Muscle of leg (tissue), 11 donors: ENCODE results near the gene CANT1. TPM values are rescaled to one million over a fixed set of nuclear protein-coding genes. Genes with fewer than 3 reads are reported as not detected.

Experiments
- DNase-seq: peaks from one replicate; pipeline ENCODE4 v3.0.0; 2013
- H3K27ac ChIP-seq: one replicate; pipeline ENCODE4 v1.5.1; 2013; ENCODE audit warnings: mild to moderate bottlenecking, low read length, control low read depth
- H3K27me3 ChIP-seq: one replicate; pipeline ENCODE4 v1.6.1; 2013; ENCODE audit warnings: low read length; ENCODE audit not compliant: control insufficient read depth, insufficient read depth
- H3K36me3 ChIP-seq: one replicate; pipeline ENCODE4 v1.6.1; 2013; ENCODE audit warnings: low read length; ENCODE audit not compliant: control insufficient read depth, insufficient read depth
- H3K4me1 ChIP-seq: one replicate; pipeline ENCODE4 v1.6.1; 2013; ENCODE audit warnings: low read length; ENCODE audit not compliant: control insufficient read depth, insufficient read depth
- H3K4me3 ChIP-seq: one replicate; pipeline ENCODE4 v1.5.1; 2013; ENCODE audit warnings: low read length, control low read depth
- H3K9me3 ChIP-seq: replicated peaks from 2 replicates; pipeline ENCODE4 v1.6.1; 2013; ENCODE audit warnings: low read depth, low read length; ENCODE audit not compliant: control insufficient read depth
- WGBS: methylation state at CpG from one replicate; pipeline ENCODE4 v1.1.5; 2013; ENCODE audit warnings: missing lambda C conversion rate; ENCODE audit not compliant: insufficient coverage; 5-methylcytosine and 5-hydroxymethylcytosine counted together
- polyA plus RNA-seq, 8 donors: library from polyadenylated mRNA; unstranded; fragments of 120-200 nt; gene quantifications; one replicate each; pipeline versions ENCODE4 v1.2.1 to v1.2.3, GENCODE V29; 2013; ENCODE audit warnings: inconsistent platforms in 1 of 8, low replicate concordance in 1 of 8; ENCODE audit not compliant: insufficient read length in 8 of 8, insufficient read depth in 1 of 8
- total RNA-seq: library from RNA; stranded (reverse); fragments of 120-200 nt; gene quantifications from one replicate; pipeline ENCODE4 v1.2.4, GENCODE V29; 2013

The CANT1 gene
- total and polyA plus RNA-seq, 9 donors = 21.7 to 41.5 (median 32.8) TPM

DNA sequence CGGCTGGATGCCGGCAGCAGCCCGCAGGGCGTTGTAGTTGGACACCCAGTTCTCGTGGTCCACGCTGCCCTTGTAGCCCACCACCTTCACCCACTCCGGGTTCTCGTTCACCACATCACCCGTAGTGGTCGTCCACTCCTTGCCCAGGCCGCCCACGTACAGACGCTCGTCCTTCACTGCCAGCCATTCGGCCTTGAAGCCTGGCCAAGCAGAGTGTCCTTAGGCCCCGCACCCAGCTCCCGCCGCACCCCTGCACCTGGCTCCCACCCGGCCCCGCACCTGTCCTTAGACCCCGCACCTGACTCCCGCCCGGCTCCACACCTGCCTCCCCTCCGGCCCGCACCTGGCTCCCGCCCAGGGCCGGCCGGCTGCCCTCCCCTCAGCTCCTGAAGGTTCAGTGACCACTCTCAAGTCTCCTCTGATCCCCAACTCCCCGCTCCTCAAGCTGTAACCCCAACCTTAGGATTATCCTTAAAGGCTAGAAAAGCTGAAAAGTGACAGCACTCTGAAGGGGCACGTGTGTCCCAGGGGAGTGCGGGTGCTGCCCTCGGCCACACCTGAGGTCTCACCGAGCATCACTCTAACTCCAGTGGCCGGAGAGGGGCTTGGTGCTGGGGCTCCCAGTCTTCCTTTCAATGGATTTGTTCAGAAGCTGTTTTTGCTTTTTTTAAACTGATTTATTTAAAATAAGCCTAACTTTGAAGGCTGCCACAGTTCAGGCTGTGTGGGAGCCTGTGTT is 14.4 kb downstream of the CANT1 start:
- peaks cover 87% of the 10 kb centered on the region for H3K36me3 ChIP-seq
- H3K27me3 ChIP-seq = no peaks in the 10 kb centered on the region
- no peak for DNase-seq
- WGBS = 91% methylated on average over 33 of the region's 34 CpGs
- H3K4me3 ChIP-seq = no peak overlapping the region
- H3K4me1 ChIP-seq = peaks cover 25% of the 10 kb centered on the region
- no peaks in the 10 kb centered on the region for H3K9me3 ChIP-seq
- no peak overlapping the region for H3K27ac ChIP-seq

GRCh38 chr17:78993981-78994671 is 15.4 kb downstream of the CANT1 start:
- Histone ChIP-seq H3K27me3 (no peaks in the 10 kb centered on the region), H3K27ac (no peak overlapping the region), H3K4me3 (no peak overlapping the region), H3K4me1 (peaks cover 25% of the 10 kb centered on the region), H3K36me3 (peaks cover 88% of the 10 kb centered on the region), H3K9me3 (no peaks in the 10 kb centered on the region)
- no peak for DNase-seq
- 92% methylated on average over 12 of the region's 22 CpGs for WGBS

GRCh38 chr17:78993241-78993956 is 16.2 kb downstream of the CANT1 start:
- 82% methylated on average over 45 of the region's 49 CpGs for WGBS
- Histone ChIP-seq H3K36me3 (peaks cover 81% of the 10 kb centered on the region), H3K4me1 (peaks cover 18% of the 10 kb centered on the region), H3K27ac (no peak overlapping the region), H3K9me3 (no peaks in the 10 kb centered on the region), H3K27me3 (no peaks in the 10 kb centered on the region), H3K4me3 (no peak overlapping the region)
- DNase-seq = no peak

DNA sequence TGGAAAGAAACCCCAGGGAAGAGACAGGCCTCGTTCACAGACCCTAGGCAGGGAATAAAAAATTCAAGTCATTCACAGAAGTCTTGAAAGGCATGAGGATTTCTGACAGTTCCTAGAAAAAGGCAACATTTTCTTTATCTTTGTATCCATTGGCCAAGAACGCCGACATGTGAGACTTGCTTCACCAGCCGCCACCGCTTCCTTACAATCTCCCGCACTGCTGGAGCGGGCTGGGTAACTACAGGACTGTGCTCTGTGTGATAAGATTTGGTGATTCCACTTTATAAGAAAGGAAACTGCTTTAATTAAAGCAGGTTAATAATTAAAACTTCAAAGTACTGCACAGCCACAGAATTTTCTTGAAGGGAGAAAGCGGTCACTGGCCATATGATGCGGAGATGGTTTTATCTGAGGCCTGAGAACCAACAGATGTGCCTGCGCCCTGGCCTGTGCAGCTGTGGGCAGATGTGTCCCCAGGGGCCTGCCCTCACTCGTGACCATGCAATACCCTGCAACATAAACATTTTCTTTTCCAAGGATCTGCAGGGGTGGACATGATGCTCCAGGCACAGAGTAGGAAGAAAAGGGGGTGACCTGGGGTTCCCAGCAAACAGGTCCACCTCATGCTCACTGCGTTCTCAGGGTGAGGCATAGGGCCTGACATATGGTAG is 16.9 kb downstream of the CANT1 start:
- WGBS = 92% methylated on average over 4 of the region's 12 CpGs
- DNase-seq = no peak
- H3K4me3 ChIP-seq = no peak overlapping the region

GRCh38 chr17:78991906-78992532 is 17.5 kb downstream of the CANT1 start:
- peaks cover 67% of the 10 kb centered on the region for H3K36me3 ChIP-seq
- H3K4me3 ChIP-seq = no peak overlapping the region
- no peak for DNase-seq
- WGBS = 97% methylated on average over 5 of the region's 22 CpGs
- H3K27me3 ChIP-seq = no peaks in the 10 kb centered on the region
- no peak overlapping the region for H3K27ac ChIP-seq
- H3K4me1 ChIP-seq = peaks cover 10% of the 10 kb centered on the region
- no peaks in the 10 kb centered on the region for H3K9me3 ChIP-seq

More for the DNA sequence above, 16.9 kb downstream of the CANT1 start:
- peaks cover 73% of the 10 kb centered on the region for H3K36me3 ChIP-seq
- H3K4me1 ChIP-seq = peaks cover 17% of the 10 kb centered on the region
- H3K9me3 ChIP-seq = no peaks in the 10 kb centered on the region
- H3K27ac ChIP-seq = no peak overlapping the region
- no peaks in the 10 kb centered on the region for H3K27me3 ChIP-seq

DNA sequence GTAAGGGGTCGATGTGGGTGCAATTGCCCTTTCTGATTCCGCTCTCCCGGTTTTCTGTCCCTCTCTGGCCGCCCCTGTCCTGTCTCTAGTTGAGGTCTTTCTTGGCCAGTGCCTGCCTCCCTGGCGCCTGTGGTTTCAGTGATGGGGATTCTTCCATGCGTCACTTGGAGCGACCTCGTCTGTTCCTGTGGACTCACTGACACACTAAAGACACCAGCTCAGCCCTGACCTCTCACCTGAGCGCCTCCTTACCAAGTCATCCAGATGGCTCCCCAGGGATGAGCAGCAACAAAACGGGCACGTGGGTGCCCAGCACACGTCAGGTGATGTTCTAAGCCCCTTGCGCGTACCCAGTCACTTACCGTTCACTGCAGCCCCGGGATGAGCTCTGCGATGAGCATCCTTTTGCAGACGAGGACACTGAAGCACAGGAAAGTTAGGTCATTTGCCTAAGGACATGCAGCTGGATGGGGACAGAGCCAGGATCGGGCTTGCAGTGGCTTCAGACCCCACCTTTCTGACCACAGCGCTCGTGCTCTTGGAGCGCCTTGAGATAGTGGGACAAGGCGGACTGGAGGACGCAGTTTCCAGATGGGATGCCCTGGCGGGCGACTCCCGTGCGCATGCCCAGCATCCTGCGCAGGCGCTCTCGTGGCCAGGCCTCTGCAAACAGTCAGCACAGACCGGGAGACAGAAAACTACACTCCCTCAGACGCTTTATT is 18.4 kb downstream of the CANT1 start:
- Histone ChIP-seq H3K9me3 (no peaks in the 10 kb centered on the region), H3K4me3 (no peak overlapping the region), H3K36me3 (peaks cover 59% of the 10 kb centered on the region), H3K4me1 (peaks cover 7% of the 10 kb centered on the region), H3K27me3 (no peaks in the 10 kb centered on the region), H3K27ac (no peak overlapping the region)
- WGBS = 83% methylated on average over 24 of the region's 33 CpGs
- DNase-seq = peak; percentile 36

DNA sequence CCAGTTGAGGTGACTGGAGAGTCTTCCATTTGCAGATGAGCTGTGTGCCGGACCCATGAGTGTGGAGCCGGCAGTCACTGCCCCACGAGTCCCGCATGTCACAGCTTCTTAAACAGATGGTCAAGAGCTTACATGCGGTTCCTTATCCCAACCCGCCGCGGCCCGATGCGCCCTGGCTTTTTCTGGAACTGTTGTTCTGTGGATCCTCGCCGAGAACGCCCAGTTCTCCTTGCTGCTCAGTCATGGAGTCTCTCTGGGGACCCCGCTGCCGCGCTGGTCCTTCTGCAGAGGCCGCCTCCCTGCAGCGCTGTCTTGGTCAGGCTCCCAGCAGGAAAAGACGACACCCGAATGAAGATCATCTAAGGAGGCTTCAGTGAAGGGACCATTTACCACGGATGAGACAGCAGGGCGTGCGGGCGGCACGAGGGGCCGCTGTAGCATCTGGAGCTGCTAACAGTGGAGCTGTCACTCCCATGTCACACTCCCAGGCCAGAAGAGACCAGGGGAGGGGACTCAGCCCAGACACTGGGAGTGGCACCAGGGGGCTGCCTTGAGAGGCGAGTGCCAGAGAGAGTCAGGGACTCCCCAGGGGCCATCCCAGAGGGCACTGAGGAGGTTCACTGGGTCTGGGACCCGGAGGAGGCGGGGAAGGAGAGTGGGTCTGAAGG is 19.1 kb downstream of the CANT1 start:
- Histone ChIP-seq H3K27ac (no peak overlapping the region), H3K27me3 (no peaks in the 10 kb centered on the region), H3K4me1 (peaks cover 5% of the 10 kb centered on the region), H3K36me3 (peaks cover 52% of the 10 kb centered on the region), H3K9me3 (no peaks in the 10 kb centered on the region), H3K4me3 (no peak overlapping the region)
- no peak for DNase-seq
- WGBS = 94% methylated on average over 23 of the region's 29 CpGs

GRCh38 chr17:78988152-78988551 is 21.4 kb downstream of the CANT1 start:
- Histone ChIP-seq H3K9me3 (no peaks in the 10 kb centered on the region), H3K36me3 (peaks cover 29% of the 10 kb centered on the region), H3K4me1 (peaks cover 5% of the 10 kb centered on the region), H3K4me3 (no peak overlapping the region), H3K27ac (no peak overlapping the region), H3K27me3 (no peaks in the 10 kb centered on the region)
- DNase-seq = no peak
- WGBS = 67% methylated on average over 2 of the region's 6 CpGs
